DND-41 (cell line): ENCODE measurements around the gene TUBA4B.

Source experiments
- EZH2 ChIP-seq: IDR thresholded peaks from 3 replicates; pipeline ENCODE4 v1.6.1; 2012; ENCODE audit warnings: borderline replicate concordance, low read depth, mild to moderate bottlenecking, moderate library complexity, low read length, inconsistent platforms; ENCODE audit not compliant: severe bottlenecking
- TF ChIP-seq, protein P1 (sequence below): IDR thresholded peaks from 2 replicates; pipeline ENCODE4 v1.5.1; 2012; ENCODE audit warnings: borderline replicate concordance, low read length, moderate library complexity, mild to moderate bottlenecking; ENCODE audit not compliant: poor library complexity, severe bottlenecking; ENCODE audit errors: extremely low read depth

DNA sequence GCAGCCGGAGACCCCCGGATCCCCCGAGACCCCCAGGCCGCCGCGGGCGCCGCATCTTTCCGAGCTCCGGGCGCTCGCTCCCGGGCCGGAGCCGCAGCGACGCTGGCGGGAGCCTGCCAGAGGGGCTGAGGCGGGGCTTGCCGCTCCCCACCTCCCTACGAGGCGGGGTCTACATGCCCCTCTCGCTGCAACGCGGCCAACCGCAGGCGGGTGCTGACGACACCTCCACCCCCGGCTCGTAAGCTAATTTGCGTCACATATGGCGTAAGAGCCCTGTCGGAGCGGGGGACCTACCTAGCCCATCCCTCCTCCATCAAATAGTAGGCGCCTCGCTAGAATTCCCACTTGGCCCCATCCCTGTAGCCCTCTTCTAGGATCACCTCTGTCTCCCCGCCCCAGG, 56.2 kb downstream of the TUBA4B start, which contains the start of gene PTPRN:
- TF ChIP-seq, protein P1, sequence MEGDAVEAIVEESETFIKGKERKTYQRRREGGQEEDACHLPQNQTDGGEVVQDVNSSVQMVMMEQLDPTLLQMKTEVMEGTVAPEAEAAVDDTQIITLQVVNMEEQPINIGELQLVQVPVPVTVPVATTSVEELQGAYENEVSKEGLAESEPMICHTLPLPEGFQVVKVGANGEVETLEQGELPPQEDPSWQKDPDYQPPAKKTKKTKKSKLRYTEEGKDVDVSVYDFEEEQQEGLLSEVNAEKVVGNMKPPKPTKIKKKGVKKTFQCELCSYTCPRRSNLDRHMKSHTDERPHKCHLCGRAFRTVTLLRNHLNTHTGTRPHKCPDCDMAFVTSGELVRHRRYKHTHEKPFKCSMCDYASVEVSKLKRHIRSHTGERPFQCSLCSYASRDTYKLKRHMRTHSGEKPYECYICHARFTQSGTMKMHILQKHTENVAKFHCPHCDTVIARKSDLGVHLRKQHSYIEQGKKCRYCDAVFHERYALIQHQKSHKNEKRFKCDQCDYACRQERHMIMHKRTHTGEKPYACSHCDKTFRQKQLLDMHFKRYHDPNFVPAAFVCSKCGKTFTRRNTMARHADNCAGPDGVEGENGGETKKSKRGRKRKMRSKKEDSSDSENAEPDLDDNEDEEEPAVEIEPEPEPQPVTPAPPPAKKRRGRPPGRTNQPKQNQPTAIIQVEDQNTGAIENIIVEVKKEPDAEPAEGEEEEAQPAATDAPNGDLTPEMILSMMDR: no peak
- no peak for TF ChIP-seq EZH2
